WI38 (cell line): ENCODE results near the gene OTUD3.

Source experiments
- H3K4me3 ChIP-seq: 2 replicates; pipeline ENCODE4 v1.5.1; 2011; ENCODE audit warnings: low read depth, mild to moderate bottlenecking, control low read depth, low read length
- CTCF ChIP-seq: IDR thresholded peaks from 2 replicates; pipeline ENCODE4 v1.5.1; 2012; ENCODE audit warnings: low read depth, mild to moderate bottlenecking, control low read depth, low read length

OTUD3 gene

GRCh38 chr1:19894218-19894617 lies 12.0 kb downstream of the OTUD3 start:
- no peak for TF ChIP-seq CTCF
- H3K4me3 ChIP-seq, result no peak overlapping the region

GRCh38 chr1:19901653-19902052 lies 19.5 kb downstream of the OTUD3 start:
- TF ChIP-seq CTCF, result no peak
- H3K4me3 ChIP-seq, result no peak overlapping the region

- TF ChIP-seq CTCF, result no peak
- no peak overlapping the region for H3K4me3 ChIP-seq
These were observed 21.4 kb downstream of the OTUD3 start for GRCh38 chr1:19903621-19904020.

- H3K4me3 ChIP-seq, result no peak overlapping the region
- TF ChIP-seq CTCF, result no peak
These were observed 25.3 kb downstream of the OTUD3 start for GRCh38 chr1:19907456-19907855.

GRCh38 chr1:19909392-19909791 lies 27.2 kb downstream of the OTUD3 start:
- TF ChIP-seq CTCF, result no peak
- no peak overlapping the region for H3K4me3 ChIP-seq

GRCh38 chr1:19909971-19910370 lies 27.8 kb downstream of the OTUD3 start:
- H3K4me3 ChIP-seq, result no peak overlapping the region
- no peak for TF ChIP-seq CTCF

GRCh38 chr1:19910650-19911049 lies 28.5 kb downstream of the OTUD3 start:
- no peak overlapping the region for H3K4me3 ChIP-seq
- TF ChIP-seq CTCF, result no peak
